Stimulated activated naive CD4-positive, alpha-beta T cell (primary cell): ENCODE results near the gene FCHSD2.
"Not testable (repeated sequence)": the region's sequence is repeated elsewhere in the genome, so short reads cannot be mapped to it uniquely, and the experiment has no call there.

Source experiments
- DNase-seq, 6 experiments: peaks; one replicate each; lab custom pipeline; 2025; lab: John Stamatoyannopoulos, UW

The FCHSD2 gene

GRCh38 chr11:72821920-72822799, 320.0 kb downstream of the FCHSD2 start:
- DNase-seq: peak; percentile 73 to 90 (median 85)

- no peak for DNase-seq
These were observed 320.7 kb downstream of the FCHSD2 start for GRCh38 chr11:72821221-72821919.

GRCh38 chr11:72820439-72821139, 321.5 kb downstream of the FCHSD2 start:
- no peak for DNase-seq

- no peak for DNase-seq
These were observed 323.1 kb downstream of the FCHSD2 start for GRCh38 chr11:72818971-72819370.

- no peak for DNase-seq
These were observed 324.2 kb downstream of the FCHSD2 start for GRCh38 chr11:72817966-72818365.

GRCh38 chr11:72816404-72816990, 325.6 kb downstream of the FCHSD2 start:
- DNase-seq: no peak

- no peak for DNase-seq
These were observed 327.0 kb downstream of the FCHSD2 start for GRCh38 chr11:72815110-72815618.

- peak; percentile 65 to 94 (median 82) for DNase-seq
These were observed 327.6 kb downstream of the FCHSD2 start, which contains the start of gene ATG16L2 for GRCh38 chr11:72814286-72815109. TSS of gene ATG16L2 (plus strand) at chr11:72814411. CDS start at chr11:72814446, 35 bp downstream.

GRCh38 chr11:72813740-72814285, 328.3 kb downstream of the FCHSD2 start:
- DNase-seq: peak in 5 of 6 experiments; percentile 72 to 94 (median 92)

- peak; percentile 7 to 53 (median 26) for DNase-seq
These were observed 329.0 kb downstream of the FCHSD2 start for GRCh38 chr11:72812967-72813739.

GRCh38 chr11:72812604-72812966, 329.5 kb downstream of the FCHSD2 start:
- DNase-seq: no peak

GRCh38 chr11:72811686-72812085, 330.4 kb downstream of the FCHSD2 start:
- DNase-seq: not testable (repeated sequence)

GRCh38 chr11:72808331-72808798, 333.8 kb downstream of the FCHSD2 start:
- no peak for DNase-seq

- DNase-seq: no peak
These were observed 334.3 kb downstream of the FCHSD2 start for GRCh38 chr11:72807792-72808191.

- no peak for DNase-seq
These were observed 335.0 kb downstream of the FCHSD2 start for GRCh38 chr11:72807021-72807693.

- DNase-seq: not testable (repeated sequence)
These were observed 335.7 kb downstream of the FCHSD2 start for GRCh38 chr11:72806378-72806777.

- no peak for DNase-seq
These were observed 336.9 kb downstream of the FCHSD2 start for GRCh38 chr11:72805216-72805615.

- no peak for DNase-seq
These were observed 339.3 kb downstream of the FCHSD2 start for GRCh38 chr11:72802822-72803221.

GRCh38 chr11:72799441-72799840, 342.7 kb downstream of the FCHSD2 start:
- no peak for DNase-seq
